Heart right ventricle (tissue), 16 donors: ENCODE data around the gene CARD18. TPM values are rescaled to one million over a fixed set of nuclear protein-coding genes. Genes with fewer than 3 reads are reported as not detected.
"Not testable (repeated sequence)": the region's sequence is repeated elsewhere in the genome, so short reads cannot be mapped to it uniquely, and the experiment has no call there.

ENCODE experiments used
- ATAC-seq, 8 donors: fragments of 200-7000 bp; cut with Tn5 transposase; one replicate each; pipeline ENCODE4 v1.9.1; 2020; ENCODE audit warnings: mild to moderate bottlenecking in 8 of 8, moderate library complexity in 8 of 8, moderate number of reproducible peaks in 1 of 8
- DNase-seq, 2 donors: peaks; one replicate each; pipeline ENCODE4 v3.0.0-alpha.2; 2020
- H3K27ac ChIP-seq, 10 donors: fragments of 200-600 bp; sonication (generic) in 2 of 10; one replicate each; pipeline versions ENCODE4 v1.5.0 to v1.8.0; 2020 to 2022; ENCODE audit warnings: mild to moderate bottlenecking in 3 of 10
- H3K27me3 ChIP-seq, 7 donors: fragments of 200-600 bp; one replicate each; pipeline ENCODE4 v1.8.0; 2021 to 2022; ENCODE audit warnings: mild to moderate bottlenecking in 2 of 7
- H3K36me3 ChIP-seq, 9 donors: fragments of 200-600 bp; sonication (generic) in 1 of 9; one replicate each; pipeline versions ENCODE4 v1.5.0 to v1.8.0; 2020 to 2022; ENCODE audit warnings: mild to moderate bottlenecking in 2 of 9
- H3K4me1 ChIP-seq, 9 donors: fragments of 200-600 bp; sonication (generic) in 1 of 9; one replicate each; pipeline versions ENCODE4 v1.5.0 to v1.8.0; 2020 to 2022; ENCODE audit warnings: mild to moderate bottlenecking in 4 of 9
- H3K4me3 ChIP-seq, 10 donors: fragments of 200-600 bp; sonication (generic) in 2 of 10; one replicate each; pipeline versions ENCODE4 v1.5.0 to v1.8.0; 2020 to 2022; ENCODE audit warnings: mild to moderate bottlenecking in 7 of 10, moderate library complexity in 2 of 10
- H3K9me3 ChIP-seq, 11 donors: fragments of 200-600 bp in 10 of 11; sonication (generic) in 2 of 11; one replicate each; pipeline versions ENCODE4 v1.5.0 to v1.8.0; 2013 to 2022; ENCODE audit warnings: mild to moderate bottlenecking in 2 of 11, control low read depth in 1 of 11, moderate library complexity in 1 of 11
- WGBS, 2 donors: extraction: QIAGEN DNeasy Blood & Tissue Kit; methylation state at CpG; one replicate each; pipeline ENCODE4 v1.1.7; 2013; ENCODE audit warnings: inconsistent platforms in 1 of 2; 5-methylcytosine and 5-hydroxymethylcytosine counted together
- intact Hi-C, 10 donors: fragments of 100-400 bp; cut with DNase I; formaldehyde crosslinking; loops; one replicate each; pipeline versions ENCODE4 v1.11.1 to v1.14.2; 2022
- polyA plus RNA-seq, 2 donors: library from polyadenylated mRNA; stranded (reverse); fragments of 200-250 nt; gene quantifications; one replicate each; pipeline ENCODE4 v1.2.3, GENCODE V29; 2013
- total RNA-seq, 10 donors: library from RNA; stranded (reverse); fragmentation: NEBNext Ultra II Directional in 3 of 10; extraction: Animal tissue kit (Norgen Biotek cat#: 25700) in 3 of 10; gene quantifications; one replicate each; pipeline versions ENCODE4 v1.2.1 to v1.2.4, GENCODE V29; 2021 to 2023
- TF ChIP-seq, protein P1 (sequence below), 9 donors: fragments of 200-600 bp; sonication (generic) in 2 of 9; IDR thresholded peaks; one replicate each; pipeline versions ENCODE4 v1.5.0 to v1.8.0; 2021 to 2022; ENCODE audit warnings: antibody characterized with exemption in 9 of 9, mild to moderate bottlenecking in 5 of 9, moderate library complexity in 1 of 9
- donor health status: Arrhythmogenic right ventricular cardiomyopathy.
- donor health status: ischemic (EF 13 %, LVEDD 7.1; RV severe dilation, severe dysfunction).
- donor health status: healthy with polysubstance abuse.
- donor health status: DM: no; HTN: yes; CAD: no.
- donor health status: DM: no; HTN: no; CAD: no.
- donor health status: ischemic (EF 25% LVEDD 6.9; RV normal size, moderate dysfunction).
- donor health status: ischemic (EF 25% LVEDD 5.7; RV mildly dilated, moderate dysfunction).
- donor health status: healthy.
- donor health status: DM: yes; HTN: yes; CAD: no.
- donor health status: Ischemic cardiomyopathy.
- donor health status: ischemic (EF 35%, LVEDD 5.7; RV mildly dilated, moderate dysfunction).
- donor health status: nonischemic (EF 11% LVEDD 7.7; RV severe dilation, severe dysfunction).
- donor health status: DM: yes; HTN: yes; CAD: no.
- donor health status: PGD.
- donor health status: ischemic (EF 29% LVEDD 5.4; RV normal size, mild dysfunction).
- donor health status: nonischemic (EF 23%, LVEDD 6.1; RV moderate dilation, normal function).

Gene CARD18
- total and polyA plus RNA-seq, 12 donors = 0.07 to 2.3 (median 0.67) TPM; not detected in 9

DNA sequence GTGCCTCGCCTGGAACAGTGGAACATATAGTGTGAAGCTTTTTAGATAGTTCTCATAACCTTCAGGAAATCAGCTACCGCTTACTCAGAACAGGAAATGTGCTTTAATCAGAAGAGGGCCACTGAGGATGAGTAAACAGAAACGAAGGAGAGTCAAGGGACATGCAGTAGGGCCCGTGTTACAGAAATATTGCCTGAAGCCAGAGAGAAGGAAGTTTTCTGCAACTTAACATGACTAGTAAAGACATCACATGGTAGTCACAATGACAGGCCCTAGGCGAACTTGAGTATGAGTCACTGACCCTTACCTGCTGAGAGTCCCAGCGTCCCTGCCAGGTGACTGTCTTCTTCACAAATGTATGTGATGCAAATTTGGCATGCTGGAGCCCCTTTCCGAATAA, 39.4 kb downstream of the CARD18 start:
- peaks cover 0 to 24% (median 0%) of the 10 kb centered on the region in 9 donors for H3K4me1 ChIP-seq
- peak overlapping the region in 1 of 10 donors; percentile 64 for H3K27ac ChIP-seq
- DNase-seq = no peak
- intact Hi-C loops = no loop called here
- TF ChIP-seq, protein P1, sequence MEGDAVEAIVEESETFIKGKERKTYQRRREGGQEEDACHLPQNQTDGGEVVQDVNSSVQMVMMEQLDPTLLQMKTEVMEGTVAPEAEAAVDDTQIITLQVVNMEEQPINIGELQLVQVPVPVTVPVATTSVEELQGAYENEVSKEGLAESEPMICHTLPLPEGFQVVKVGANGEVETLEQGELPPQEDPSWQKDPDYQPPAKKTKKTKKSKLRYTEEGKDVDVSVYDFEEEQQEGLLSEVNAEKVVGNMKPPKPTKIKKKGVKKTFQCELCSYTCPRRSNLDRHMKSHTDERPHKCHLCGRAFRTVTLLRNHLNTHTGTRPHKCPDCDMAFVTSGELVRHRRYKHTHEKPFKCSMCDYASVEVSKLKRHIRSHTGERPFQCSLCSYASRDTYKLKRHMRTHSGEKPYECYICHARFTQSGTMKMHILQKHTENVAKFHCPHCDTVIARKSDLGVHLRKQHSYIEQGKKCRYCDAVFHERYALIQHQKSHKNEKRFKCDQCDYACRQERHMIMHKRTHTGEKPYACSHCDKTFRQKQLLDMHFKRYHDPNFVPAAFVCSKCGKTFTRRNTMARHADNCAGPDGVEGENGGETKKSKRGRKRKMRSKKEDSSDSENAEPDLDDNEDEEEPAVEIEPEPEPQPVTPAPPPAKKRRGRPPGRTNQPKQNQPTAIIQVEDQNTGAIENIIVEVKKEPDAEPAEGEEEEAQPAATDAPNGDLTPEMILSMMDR (IDR thresholded peaks at IDR 0.05) = no peak
- H3K36me3 ChIP-seq = no peaks in the 10 kb centered on the region
- peak in 3 of 8 donors; percentile 11 to 39 (median 20) for ATAC-seq
- H3K9me3 ChIP-seq = peaks cover 0 to 2% (median 0%) of the 10 kb centered on the region in 11 donors
- no peaks in the 10 kb centered on the region for H3K27me3 ChIP-seq
- WGBS, 2 donors = 71% methylated on average over 7 of the region's 7 CpGs
- no peak overlapping the region for H3K4me3 ChIP-seq

DNA sequence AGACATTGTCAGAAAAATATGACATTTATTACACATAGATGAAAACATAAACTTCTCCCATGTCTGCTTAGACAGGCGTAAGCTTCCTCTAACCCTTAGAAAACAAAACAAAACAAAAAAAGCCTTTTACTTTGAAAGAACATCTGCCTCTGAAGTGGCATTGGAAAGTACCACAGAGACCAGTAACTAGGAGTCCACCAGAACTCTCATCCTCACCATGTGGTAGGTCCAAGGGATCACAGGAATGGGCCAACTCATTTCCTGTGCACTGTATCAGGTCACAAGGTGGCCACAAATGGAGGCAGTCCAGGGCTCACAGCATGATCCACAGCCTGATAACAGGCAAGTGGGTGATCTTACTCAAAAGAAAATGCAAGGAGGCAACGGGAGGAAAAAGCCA, 40.0 kb downstream of the CARD18 start:
- intact Hi-C loops, ATAC-seq: not testable (repeated sequence)
- WGBS, 2 donors = 70 to 78% methylated on average over 2 of the region's 2 CpGs

GRCh38 chr11:105092256-105093239, 47.0 kb downstream of the CARD18 start:
- WGBS, 2 donors = 50 to 52% methylated on average over 9 of the region's 9 CpGs
- H3K36me3 ChIP-seq = no peaks in the 10 kb centered on the region
- H3K9me3 ChIP-seq = no peaks in the 10 kb centered on the region
- no peaks in the 10 kb centered on the region for H3K27me3 ChIP-seq
- intact Hi-C loops = no loop called here
- H3K27ac ChIP-seq = no peak overlapping the region
- TF ChIP-seq, protein P1 (IDR thresholded peaks at IDR 0.05) = no peak
- no peak for ATAC-seq
- H3K4me3 ChIP-seq = no peak overlapping the region
- DNase-seq = no peak
- H3K4me1 ChIP-seq = no peaks in the 10 kb centered on the region

More for the DNA sequence above, 40.0 kb downstream of the CARD18 start:
- not testable (repeated sequence) for H3K4me3 ChIP-seq, H3K36me3 ChIP-seq, H3K9me3 ChIP-seq, H3K27me3 ChIP-seq, DNase-seq
- Histone ChIP-seq H3K4me1 (peaks cover 0 to 24% (median 0%) of the 10 kb centered on the region in 9 donors), H3K27ac (peak overlapping the region in 1 of 10 donors; percentile 64)

Other genes starting within 250 kb of the CARD18 start
- gene CASP12, start 241.3 kb downstream of the CARD18 start, total RNA-seq = under 1 TPM in 4 of 10 donors, not detected in 6; 0.30 to 0.46 (median 0.37) TPM
- under 1 TPM; 0.06 to 0.22 TPM for gene CASP12, start 241.3 kb downstream of the CARD18 start, polyA plus RNA-seq
- gene CASP4, start 171.2 kb downstream of the CARD18 start, total RNA-seq = 10 to 100 TPM in 8 of 10 donors, 1 to 10 TPM in 2; 6.6 to 42.7 (median 11.8) TPM
- gene CASP4, start 171.2 kb downstream of the CARD18 start, polyA plus RNA-seq = 10 to 100 TPM; 19.0 to 19.3 TPM
- gene CASP5, start 116.6 kb downstream of the CARD18 start, total RNA-seq = under 1 TPM in 3 of 10 donors, not detected in 7; 0.18 to 0.79 (median 0.25) TPM
- under 1 TPM in 1 of 2 donors, not detected in 1; 0.03 TPM for gene CASP5, start 116.6 kb downstream of the CARD18 start, polyA plus RNA-seq
- gene CASP1, start 104.6 kb downstream of the CARD18 start, total RNA-seq = 10 to 100 TPM in 2 of 10 donors, 1 to 10 TPM in 8; 4.3 to 35.5 (median 7.5) TPM
- gene CASP1, start 104.6 kb downstream of the CARD18 start, polyA plus RNA-seq = 10 to 100 TPM in 1 of 2 donors, 1 to 10 TPM in 1; 8.9 to 11.6 TPM
- 10 to 100 TPM in 3 of 10 donors, 1 to 10 TPM in 7; 4.8 to 29.5 (median 7.0) TPM for gene CARD16, start 94.4 kb downstream of the CARD18 start, total RNA-seq
- 10 to 100 TPM; 16.4 to 31.7 TPM for gene CARD16, start 94.4 kb downstream of the CARD18 start, polyA plus RNA-seq